D721Med (cell line): ENCODE results near the gene CNIH2.

Source experiments
- DNase-seq: peaks from one replicate; pipeline ENCODE4 v3.0.0; 2011; ENCODE audit warnings: low spot score; ENCODE audit not compliant: insufficient read length
- FAIRE-seq: peaks from 2 replicates; lab custom pipeline; 2011; peaks lifted over from hg19 to GRCh38; lab: Jason Lieb, UNC
- TF ChIP-seq, protein P1 (sequence below): IDR thresholded peaks from 2 replicates; pipeline ENCODE4 v1.5.1; 2012; ENCODE audit warnings: mild to moderate bottlenecking, control low read depth; ENCODE audit not compliant: insufficient read depth; ENCODE audit errors: missing control alignments

Gene CNIH2

DNA sequence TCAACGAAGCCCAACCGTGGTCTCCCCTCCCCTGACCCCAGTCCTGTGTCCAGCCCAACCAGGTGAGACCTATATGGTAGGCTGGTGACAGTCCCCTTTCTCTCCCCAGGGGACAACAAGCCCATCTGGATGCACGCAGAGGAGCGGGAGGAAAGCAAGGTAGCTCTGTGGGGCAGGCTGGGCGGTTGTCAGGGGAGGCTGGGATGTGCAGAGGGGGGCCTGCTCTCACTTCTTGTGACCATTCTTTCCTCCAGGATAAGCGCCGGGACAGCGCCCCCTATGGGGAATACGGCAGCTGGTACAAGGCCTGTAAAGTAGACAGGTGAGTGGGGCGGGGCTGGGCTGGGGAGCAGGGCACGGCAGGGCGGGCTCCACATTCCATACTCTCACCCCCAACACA lies 13.1 kb upstream of the CNIH2 start:
- TF ChIP-seq, protein P1, sequence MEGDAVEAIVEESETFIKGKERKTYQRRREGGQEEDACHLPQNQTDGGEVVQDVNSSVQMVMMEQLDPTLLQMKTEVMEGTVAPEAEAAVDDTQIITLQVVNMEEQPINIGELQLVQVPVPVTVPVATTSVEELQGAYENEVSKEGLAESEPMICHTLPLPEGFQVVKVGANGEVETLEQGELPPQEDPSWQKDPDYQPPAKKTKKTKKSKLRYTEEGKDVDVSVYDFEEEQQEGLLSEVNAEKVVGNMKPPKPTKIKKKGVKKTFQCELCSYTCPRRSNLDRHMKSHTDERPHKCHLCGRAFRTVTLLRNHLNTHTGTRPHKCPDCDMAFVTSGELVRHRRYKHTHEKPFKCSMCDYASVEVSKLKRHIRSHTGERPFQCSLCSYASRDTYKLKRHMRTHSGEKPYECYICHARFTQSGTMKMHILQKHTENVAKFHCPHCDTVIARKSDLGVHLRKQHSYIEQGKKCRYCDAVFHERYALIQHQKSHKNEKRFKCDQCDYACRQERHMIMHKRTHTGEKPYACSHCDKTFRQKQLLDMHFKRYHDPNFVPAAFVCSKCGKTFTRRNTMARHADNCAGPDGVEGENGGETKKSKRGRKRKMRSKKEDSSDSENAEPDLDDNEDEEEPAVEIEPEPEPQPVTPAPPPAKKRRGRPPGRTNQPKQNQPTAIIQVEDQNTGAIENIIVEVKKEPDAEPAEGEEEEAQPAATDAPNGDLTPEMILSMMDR: peak; percentile 20
- no peak for DNase-seq
- no peak for FAIRE-seq

DNA sequence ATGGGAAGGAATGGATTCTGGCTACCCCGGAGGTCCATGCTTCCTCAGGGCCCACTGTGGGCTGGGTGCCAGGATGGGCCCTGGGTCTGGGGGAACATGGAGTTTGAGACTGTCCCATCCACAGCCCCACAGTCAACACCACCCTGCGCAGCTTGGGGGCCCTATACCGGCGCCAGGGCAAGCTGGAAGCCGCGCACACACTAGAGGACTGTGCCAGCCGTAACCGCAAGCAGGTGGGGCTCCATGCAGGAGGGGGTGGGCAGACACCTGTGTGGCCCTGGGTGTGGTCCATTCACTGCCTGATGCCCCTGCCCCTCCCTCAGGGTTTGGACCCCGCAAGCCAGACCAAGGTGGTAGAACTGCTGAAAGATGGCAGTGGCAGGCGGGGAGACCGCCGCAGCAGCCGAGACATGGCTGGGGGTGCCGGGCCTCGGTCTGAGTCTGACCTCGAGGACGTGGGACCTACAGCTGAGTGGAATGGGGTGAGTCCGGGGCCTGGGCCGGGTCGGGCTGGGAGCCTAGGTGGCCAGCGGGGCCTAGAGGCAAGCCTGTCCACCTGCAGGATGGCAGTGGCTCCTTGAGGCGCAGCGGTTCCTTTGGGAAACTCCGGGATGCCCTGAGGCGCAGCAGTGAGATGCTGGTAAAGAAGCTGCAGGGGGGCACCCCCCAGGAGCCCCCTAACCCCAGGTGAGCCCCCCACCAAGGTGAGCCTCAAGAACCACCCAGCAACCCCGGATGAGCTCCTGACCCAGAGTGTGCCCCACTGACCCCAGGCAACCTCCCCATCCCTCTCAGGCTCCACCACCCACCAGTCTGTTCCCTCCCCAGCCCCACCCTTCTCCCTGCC lies 12.2 kb upstream of the CNIH2 start:
- TF ChIP-seq, protein P1: no peak
- FAIRE-seq (no peak), DNase-seq (no peak)

DNA sequence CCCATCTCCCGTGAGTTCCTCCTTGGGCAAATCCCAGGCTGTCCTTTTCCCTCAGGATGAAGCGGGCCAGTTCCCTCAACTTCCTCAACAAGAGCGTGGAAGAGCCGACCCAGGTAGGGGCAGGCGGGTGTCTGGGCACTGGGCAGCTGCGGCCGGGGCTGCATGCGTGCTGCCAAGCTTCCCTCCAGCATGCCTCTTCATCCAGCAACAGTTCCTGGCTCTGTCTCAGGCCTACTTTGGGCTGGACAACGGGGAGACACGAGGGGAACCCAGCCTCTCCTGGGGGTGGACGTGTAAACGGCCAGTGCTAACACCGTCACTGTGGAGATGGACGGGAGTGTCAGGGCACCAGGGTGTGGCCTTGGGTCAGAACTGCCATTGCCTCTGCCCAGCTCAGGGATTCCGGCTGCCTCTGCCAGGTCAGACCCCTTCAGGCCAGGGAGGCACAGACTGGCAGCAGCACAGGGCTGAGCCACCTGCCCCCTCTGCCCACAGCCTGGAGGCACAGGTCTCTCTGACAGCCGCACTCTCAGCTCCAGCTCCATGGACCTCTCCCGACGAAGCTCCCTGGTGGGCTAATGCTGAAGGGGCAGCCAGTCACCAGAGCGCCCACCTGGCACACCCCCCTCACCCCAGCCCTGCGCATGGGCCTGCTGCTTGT lies 11.5 kb upstream of the CNIH2 start:
- no peak for DNase-seq
- TF ChIP-seq, protein P1: no peak
- no peak for FAIRE-seq

DNA sequence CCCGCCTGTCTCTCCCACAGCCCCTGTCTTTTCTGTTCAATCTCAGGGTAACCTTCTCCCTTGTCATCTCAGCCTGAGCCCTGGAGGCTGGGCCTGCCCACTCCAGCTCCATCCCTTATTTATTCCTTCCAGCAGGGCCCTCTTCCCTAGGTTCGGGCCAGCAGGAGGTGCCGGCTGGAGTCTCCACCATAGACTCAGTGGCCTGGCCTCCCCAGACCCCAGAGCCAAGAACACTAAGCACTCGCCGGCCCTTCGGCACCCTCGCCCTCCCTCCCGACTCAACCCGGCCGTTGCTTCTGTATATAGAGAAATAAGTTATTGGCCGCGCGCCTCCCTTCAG lies 11.0 kb upstream of the CNIH2 start:
- no peak for DNase-seq
- FAIRE-seq: no peak
- TF ChIP-seq, protein P1: no peak

DNA sequence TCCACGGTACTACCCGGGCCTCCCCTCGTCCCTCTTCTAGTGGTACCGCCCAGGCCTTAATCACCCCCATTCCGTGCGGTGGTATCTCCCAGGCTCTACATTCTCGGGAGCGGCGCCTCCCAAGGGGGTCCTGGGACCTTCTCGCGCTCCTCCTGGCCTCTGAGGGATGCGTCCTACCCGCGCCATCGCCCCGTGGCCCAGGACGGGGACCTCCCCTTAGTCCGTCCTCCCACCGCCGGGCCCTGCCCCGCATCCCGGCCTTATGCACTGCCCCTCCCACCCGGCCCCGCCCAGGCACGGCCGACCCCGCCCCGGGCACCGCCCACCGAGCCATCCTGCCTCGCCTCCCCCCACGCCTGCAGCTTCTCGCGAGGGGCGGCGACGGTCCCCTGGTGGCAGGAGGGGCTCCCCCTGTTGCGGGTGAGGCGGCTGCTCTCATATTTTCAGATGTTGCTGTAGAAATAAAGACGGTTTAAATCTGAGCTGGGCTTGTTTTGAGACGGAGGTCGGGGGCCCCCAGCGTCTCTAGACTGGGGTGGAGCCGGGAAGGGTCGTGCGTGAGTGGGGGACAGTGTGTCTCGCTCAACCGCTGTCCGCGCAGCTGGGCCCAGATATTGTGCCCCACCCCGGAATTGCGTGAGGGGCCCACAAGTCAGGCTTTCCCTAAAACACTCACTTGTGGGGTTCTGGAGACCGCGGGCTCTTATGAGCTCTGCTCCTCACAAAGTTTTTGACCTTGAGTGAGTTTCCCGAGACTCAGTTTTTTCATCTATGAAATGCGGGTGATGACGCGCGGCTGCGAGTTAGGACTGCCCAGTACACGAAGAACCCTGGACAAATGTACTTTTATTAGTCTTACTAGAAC lies 10.4 kb upstream of the CNIH2 start:
- peak; percentile 62 for DNase-seq
- TF ChIP-seq, protein P1: no peak
- no peak for FAIRE-seq

DNA sequence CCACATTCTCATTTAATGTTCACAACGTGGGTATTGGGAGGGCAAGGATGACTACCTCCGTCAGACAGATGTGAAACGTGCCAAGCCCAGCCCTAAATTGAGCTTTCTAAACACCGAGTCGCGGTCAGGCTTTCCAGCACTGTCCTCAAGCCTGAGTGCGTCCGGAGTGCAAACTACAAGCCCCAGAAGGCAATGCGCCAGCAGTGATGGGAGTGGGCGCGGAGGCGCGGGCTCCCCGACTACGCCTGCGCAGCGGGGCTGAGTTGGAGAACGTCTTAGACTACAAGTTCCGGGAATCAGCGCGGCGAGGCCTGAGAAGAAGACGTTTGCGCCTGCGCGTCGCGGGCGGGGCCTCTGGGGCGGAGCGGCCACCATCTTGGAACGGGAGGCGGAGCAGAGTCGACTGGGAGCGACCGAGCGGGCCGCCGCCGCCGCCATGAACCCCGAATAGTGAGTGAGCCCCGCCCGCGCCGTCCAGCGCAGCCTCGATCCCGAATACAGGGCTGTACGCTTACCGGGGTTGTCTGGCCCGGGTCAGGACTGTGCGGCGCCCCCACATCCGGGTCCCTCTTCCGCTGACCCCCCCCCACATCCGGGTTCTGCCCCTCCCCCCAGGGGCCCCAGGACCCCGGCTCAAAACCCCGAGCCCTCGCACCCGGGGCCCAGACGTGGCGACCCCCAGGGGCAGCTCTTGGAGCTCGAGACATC lies 9.6 kb upstream of the CNIH2 start, which contains the start of gene RAB1B:
RAB1B (plus strand) TSS at position 396 of the 708 bp plus-strand sequence; CDS start at position 437, 41 bp downstream.
- TF ChIP-seq, protein P1: no peak
- DNase-seq (peak; percentile 93), FAIRE-seq (no peak)
